PC-3 (cell line): ENCODE measurements around the gene RENBP.

ENCODE experiments used
- EZH2 ChIP-seq: fragments of 300-600 bp; sonication (generic); IDR thresholded peaks from one replicate; pipeline ENCODE4 v1.6.1; 2017; ENCODE audit warnings: antibody characterized with exemption, mild to moderate bottlenecking, low read length; ENCODE audit not compliant: unreplicated experiment
- EZH2phosphoT487 ChIP-seq: fragments of 300-600 bp; sonication (generic); IDR thresholded peaks from 2 replicates; pipeline ENCODE4 v1.6.1; 2018; ENCODE audit warnings: mild to moderate bottlenecking, antibody characterized with exemption, low read length, borderline replicate concordance
- TF ChIP-seq, protein P1 (sequence below): fragments of 300-600 bp; sonication (generic); conservative IDR thresholded peaks from 2 replicates; pipeline ENCODE4 v1.5.1; 2017; ENCODE audit warnings: antibody characterized with exemption, low read depth, mild to moderate bottlenecking, low read length

GRCh38 chrX:153967536-153968224 lies 23.2 kb upstream of the RENBP start:
- TF ChIP-seq, protein P1, sequence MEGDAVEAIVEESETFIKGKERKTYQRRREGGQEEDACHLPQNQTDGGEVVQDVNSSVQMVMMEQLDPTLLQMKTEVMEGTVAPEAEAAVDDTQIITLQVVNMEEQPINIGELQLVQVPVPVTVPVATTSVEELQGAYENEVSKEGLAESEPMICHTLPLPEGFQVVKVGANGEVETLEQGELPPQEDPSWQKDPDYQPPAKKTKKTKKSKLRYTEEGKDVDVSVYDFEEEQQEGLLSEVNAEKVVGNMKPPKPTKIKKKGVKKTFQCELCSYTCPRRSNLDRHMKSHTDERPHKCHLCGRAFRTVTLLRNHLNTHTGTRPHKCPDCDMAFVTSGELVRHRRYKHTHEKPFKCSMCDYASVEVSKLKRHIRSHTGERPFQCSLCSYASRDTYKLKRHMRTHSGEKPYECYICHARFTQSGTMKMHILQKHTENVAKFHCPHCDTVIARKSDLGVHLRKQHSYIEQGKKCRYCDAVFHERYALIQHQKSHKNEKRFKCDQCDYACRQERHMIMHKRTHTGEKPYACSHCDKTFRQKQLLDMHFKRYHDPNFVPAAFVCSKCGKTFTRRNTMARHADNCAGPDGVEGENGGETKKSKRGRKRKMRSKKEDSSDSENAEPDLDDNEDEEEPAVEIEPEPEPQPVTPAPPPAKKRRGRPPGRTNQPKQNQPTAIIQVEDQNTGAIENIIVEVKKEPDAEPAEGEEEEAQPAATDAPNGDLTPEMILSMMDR = no peak
- TF ChIP-seq EZH2 = no peak
- TF ChIP-seq EZH2phosphoT487 = no peak
